SK-N-SH (cell line): ENCODE measurements around the gene MET.
A peak's percentile ranks its signal among the peaks of the same experiment; 100 is the strongest.

Experiments used
- EP300 ChIP-seq, 2 experiments: IDR thresholded peaks; 2 replicates each; pipeline versions ENCODE4 v1.4.0 to v1.6.1; 2012; ENCODE audit warnings: borderline replicate concordance in 1 of 2, low read depth in 1 of 2, low read length in 1 of 2
- REST ChIP-seq: IDR thresholded peaks from 2 replicates; pipeline ENCODE4 v1.6.1; 2012; ENCODE audit warnings: mild to moderate bottlenecking, low read depth, low read length, moderate library complexity

DNA sequence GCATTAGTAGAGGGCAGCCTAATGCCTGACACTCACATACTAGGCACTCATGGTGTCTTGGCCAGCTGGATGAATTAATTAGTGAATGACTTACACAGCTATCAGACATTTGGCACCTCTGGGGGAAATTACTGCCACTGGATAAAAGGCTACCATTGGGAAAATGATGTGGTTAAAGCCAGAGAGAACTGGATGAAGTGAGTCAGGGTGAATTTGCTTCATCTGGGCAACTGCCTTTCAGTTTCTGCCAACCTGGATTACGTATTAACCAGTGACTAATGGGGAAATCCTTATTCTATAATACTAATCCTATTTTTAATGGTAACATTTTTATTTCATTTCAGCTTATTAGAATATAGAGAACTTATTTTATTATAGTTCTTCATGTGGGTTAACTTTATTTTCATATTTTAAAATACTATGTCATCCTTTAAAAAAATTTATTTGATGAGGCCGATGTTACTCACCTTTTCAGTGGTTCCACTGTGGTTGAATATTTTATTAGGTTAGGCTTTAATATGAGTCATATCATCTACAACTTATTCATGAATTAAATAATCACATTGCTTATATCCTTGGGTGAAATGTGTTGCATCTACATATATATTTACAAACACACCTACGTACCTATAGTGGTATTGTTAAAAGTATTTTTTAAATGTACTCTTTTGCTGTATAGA lies 104.8 kb downstream of the MET start:
- peak; percentile 48 to 87 for TF ChIP-seq EP300 (IDR thresholded peaks at IDR 0.05; ENCODE audit: borderline replicate concordance in 1 of 2, low read depth in 1 of 2, low read length in 1 of 2)
- TF ChIP-seq REST: 0 out of 2 replicates have a peak, but pooled peaks have one; percentile 30
